Type B pancreatic cell (in vitro differentiated cells): ENCODE results near the gene TENM4. TPM values are rescaled to one million over a fixed set of nuclear protein-coding genes. Genes with fewer than 3 reads are reported as not detected.

Experiments
- DNase-seq: peaks from one replicate; pipeline ENCODE4 v3.0.0; 2021; ENCODE audit warnings: mixed read lengths; ENCODE audit not compliant: unreplicated experiment; ENCODE audit errors: extremely low spot score
- H3K27ac Mint-ChIP-seq: 2 replicates; pipeline ENCODE4 v1.8.0; 2021; ENCODE audit warnings: mild to moderate bottlenecking, mixed read lengths
- H3K27me3 Mint-ChIP-seq: 2 replicates; pipeline ENCODE4 v1.8.0; 2021; ENCODE audit warnings: mixed read lengths
- H3K36me3 Mint-ChIP-seq: 2 replicates; pipeline ENCODE4 v1.8.0; 2021; ENCODE audit warnings: mixed read lengths
- H3K4me1 Mint-ChIP-seq: one replicate; pipeline ENCODE4 v1.8.0; 2021; ENCODE audit warnings: mixed read lengths; ENCODE audit not compliant: unreplicated experiment
- H3K4me3 Mint-ChIP-seq: 2 replicates; pipeline ENCODE4 v1.8.0; 2021; ENCODE audit warnings: mild to moderate bottlenecking, mixed read lengths
- H3K9me3 Mint-ChIP-seq: 2 replicates; pipeline ENCODE4 v1.8.0; 2021; ENCODE audit warnings: mixed read lengths
- CTCF ChIP-seq: fragments of 200-600 bp; sonication (generic); conservative IDR thresholded peaks from 2 replicates; pipeline ENCODE4 v1.5.0; 2021; ENCODE audit warnings: antibody characterized with exemption, mild to moderate bottlenecking
- total RNA-seq: library from RNA; stranded (reverse); gene quantifications from 2 replicates; pipeline ENCODE4 v1.2.1, GENCODE V29; 2021; ENCODE audit warnings: low replicate concordance

TENM4 gene
- total RNA-seq, 1 donor from 2014 or later, result 156 TPM

- Mint-ChIP-seq H3K36me3 (peaks cover 29% of the 10 kb centered on the region), H3K4me3 (no peak overlapping the region), H3K9me3 (peaks cover 6% of the 10 kb centered on the region), H3K4me1 (peaks cover 22% of the 10 kb centered on the region), H3K27ac (no peak overlapping the region), H3K27me3 (no peaks in the 10 kb centered on the region)
- no peak for DNase-seq
- TF ChIP-seq CTCF, result no peak
Measured at GRCh38 chr11:79414041-79414440, 26.8 kb downstream of the TENM4 start.

GRCh38 chr11:79413268-79413667 lies 27.6 kb downstream of the TENM4 start:
- Mint-ChIP-seq H3K27me3 (no peaks in the 10 kb centered on the region), H3K27ac (no peak overlapping the region), H3K4me3 (no peak overlapping the region), H3K36me3 (peaks cover 23% of the 10 kb centered on the region), H3K4me1 (peaks cover 22% of the 10 kb centered on the region), H3K9me3 (peaks cover 6% of the 10 kb centered on the region)
- TF ChIP-seq CTCF, result no peak
- DNase-seq, result no peak

- TF ChIP-seq CTCF, result no peak
- no peak for DNase-seq
- Mint-ChIP-seq H3K27me3 (no peaks in the 10 kb centered on the region), H3K4me3 (no peak overlapping the region), H3K27ac (no peak overlapping the region), H3K4me1 (peaks cover 22% of the 10 kb centered on the region), H3K9me3 (peaks cover 6% of the 10 kb centered on the region), H3K36me3 (peaks cover 21% of the 10 kb centered on the region)
Measured at GRCh38 chr11:79412761-79413160, 28.1 kb downstream of the TENM4 start.

DNA sequence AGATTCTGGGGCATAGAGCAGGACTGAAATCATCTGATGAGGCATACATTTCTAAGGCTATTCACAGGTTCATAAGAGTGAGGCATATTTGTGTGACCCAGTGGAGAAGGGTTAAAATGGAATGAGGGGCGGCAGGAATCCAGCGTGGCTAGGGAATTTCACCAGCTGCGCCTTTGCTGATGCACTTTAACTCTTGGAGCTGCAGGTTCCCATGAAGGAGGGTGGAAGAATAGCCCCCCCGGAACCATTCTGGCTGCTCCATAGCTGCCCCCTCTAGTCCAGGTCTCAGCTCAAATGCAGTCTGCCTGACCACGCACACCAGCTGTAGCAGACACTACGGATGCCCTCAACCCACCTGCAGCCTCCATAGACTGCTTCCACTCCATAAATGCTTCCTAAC lies 31.5 kb downstream of the TENM4 start:
- Mint-ChIP-seq H3K27ac (no peak overlapping the region), H3K4me1 (peaks cover 23% of the 10 kb centered on the region), H3K9me3 (no peaks in the 10 kb centered on the region), H3K4me3 (no peak overlapping the region), H3K36me3 (no peaks in the 10 kb centered on the region), H3K27me3 (no peaks in the 10 kb centered on the region)
- DNase-seq, result no peak
- TF ChIP-seq CTCF, result no peak

DNA sequence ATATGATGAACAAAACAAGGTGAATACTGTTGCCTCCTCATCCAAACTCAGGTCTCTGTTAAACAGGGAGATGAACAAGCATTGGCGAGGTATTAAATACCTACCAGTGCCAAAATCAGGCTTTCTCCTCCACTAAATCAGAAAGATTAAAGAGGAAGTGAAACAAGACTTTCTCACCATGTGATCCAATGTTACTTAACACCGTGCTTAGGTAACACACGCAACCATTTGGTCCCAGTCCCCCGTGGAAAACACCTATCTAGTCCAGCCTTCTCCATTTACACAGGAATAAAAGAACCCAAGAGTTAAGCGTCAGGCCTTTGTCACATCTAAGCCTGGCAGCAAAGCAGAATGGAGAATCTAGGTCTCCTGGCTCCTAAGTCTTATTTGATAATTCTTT lies 34.5 kb downstream of the TENM4 start:
- Mint-ChIP-seq H3K9me3 (peaks cover 4% of the 10 kb centered on the region), H3K36me3 (peaks cover 5% of the 10 kb centered on the region), H3K27ac (no peak overlapping the region), H3K4me3 (no peak overlapping the region), H3K27me3 (peaks cover 4% of the 10 kb centered on the region), H3K4me1 (peaks cover 20% of the 10 kb centered on the region)
- no peak for TF ChIP-seq CTCF
- DNase-seq, result no peak

DNA sequence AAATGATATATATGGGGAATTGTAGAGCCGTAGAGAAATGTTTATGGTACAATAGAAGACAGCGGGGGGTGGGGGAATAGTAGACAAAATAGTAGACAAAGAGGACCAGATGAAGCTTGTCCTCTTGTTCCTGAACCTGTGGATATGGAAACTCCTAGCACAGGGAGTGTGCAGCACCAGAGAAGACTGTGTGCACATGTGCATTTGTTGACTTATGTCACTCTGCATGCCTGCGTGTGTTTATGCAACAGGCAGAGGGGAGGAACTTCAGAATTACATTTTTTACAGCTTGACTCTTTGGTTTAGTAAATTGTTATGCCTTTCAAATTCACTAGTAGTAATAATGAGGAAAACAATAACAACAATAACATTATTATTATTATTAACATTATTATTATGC lies 36.0 kb downstream of the TENM4 start:
- no peak overlapping the region for H3K27ac Mint-ChIP-seq
- H3K9me3 Mint-ChIP-seq, result peaks cover 8% of the 10 kb centered on the region
- no peak for DNase-seq
- no peak overlapping the region for H3K4me3 Mint-ChIP-seq
- peaks cover 5% of the 10 kb centered on the region for H3K36me3 Mint-ChIP-seq
- peaks cover 20% of the 10 kb centered on the region for H3K4me1 Mint-ChIP-seq
- TF ChIP-seq CTCF, result no peak
- peaks cover 4% of the 10 kb centered on the region for H3K27me3 Mint-ChIP-seq
